GM12873 (cell line): ENCODE results near the gene HACE1.

ENCODE experiments used
- CTCF ChIP-seq: IDR thresholded peaks from 2 replicates; pipeline ENCODE4 v1.5.1; 2012; ENCODE audit warnings: low read depth, mild to moderate bottlenecking, moderate library complexity, low read length, control low read depth; ENCODE audit not compliant: insufficient read depth; ENCODE audit errors: missing control alignments

Gene HACE1

DNA sequence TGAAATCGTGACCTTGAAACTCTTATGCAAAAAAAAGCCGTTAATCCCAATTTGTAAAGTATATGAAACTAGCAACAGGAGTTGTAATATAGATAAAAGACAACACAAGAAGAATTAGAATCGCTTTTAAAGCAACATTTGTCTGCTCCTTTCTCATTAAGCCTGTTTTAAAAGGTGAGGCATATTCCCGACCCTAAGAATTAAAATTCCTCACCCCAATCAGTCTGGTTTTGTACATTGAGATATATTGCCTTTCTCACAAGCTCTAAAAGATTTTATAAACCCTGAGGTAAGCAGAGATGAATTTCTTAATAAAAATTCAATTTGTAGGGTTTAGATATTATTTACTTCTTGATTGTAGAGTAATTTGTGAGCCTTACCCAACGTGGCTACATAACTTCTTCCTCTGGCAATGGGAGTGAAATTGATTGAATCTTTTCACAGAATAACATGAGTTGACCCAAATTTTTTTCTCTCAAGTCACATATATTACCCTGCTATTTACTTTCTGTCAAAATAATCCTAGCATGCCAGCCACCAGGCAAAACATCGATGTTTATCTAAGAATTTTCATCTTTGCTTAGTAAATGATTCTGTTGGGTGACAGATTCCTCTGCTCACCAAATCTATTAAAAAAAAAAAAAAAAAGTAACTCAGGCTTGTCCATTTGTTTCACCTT lies 173.7 kb downstream of the HACE1 start:
- TF ChIP-seq CTCF: no peak

DNA sequence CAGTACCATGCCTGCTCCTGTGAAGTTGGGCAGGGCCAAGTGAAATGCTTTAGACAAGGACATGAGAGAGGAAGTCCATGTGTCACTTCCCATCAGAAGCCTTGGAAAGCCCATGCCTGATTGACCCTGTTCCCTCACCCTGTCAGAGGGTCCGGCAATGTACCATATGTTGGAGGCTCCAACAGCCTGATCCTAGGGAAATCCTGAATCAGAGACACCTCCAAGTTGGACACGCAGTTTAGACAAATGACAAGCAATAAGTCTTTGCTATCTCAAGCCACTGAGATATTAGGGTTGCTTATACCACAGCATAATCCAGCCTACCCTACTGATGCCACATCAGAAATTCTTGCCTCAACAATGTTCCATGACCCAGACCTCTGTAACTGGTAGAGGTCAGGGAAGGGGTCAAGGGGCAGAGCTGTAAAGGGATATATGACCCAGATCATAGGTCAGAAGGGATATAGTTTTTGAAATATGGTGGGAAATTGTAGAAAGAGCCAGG lies 174.8 kb downstream of the HACE1 start:
- TF ChIP-seq CTCF: no peak

DNA sequence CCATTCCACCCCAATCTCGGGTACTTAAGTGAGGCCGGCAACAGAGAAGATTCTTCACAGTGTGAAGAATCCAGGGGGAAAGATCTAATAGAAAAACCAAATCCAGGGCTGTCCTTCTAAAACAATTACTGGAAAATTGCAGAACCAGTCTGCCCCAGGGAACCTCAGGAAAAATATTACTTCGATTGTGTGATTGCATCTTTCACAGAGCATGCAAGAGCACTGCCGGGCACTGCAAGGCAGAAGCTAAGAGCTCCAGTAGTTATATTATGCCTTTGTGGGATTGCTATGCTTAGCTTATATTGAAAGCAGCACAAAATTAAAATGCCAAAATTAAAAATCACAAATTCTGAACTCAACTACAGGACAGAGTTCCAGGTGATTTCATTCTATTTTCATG lies 175.9 kb downstream of the HACE1 start:
- TF ChIP-seq CTCF: no peak

DNA sequence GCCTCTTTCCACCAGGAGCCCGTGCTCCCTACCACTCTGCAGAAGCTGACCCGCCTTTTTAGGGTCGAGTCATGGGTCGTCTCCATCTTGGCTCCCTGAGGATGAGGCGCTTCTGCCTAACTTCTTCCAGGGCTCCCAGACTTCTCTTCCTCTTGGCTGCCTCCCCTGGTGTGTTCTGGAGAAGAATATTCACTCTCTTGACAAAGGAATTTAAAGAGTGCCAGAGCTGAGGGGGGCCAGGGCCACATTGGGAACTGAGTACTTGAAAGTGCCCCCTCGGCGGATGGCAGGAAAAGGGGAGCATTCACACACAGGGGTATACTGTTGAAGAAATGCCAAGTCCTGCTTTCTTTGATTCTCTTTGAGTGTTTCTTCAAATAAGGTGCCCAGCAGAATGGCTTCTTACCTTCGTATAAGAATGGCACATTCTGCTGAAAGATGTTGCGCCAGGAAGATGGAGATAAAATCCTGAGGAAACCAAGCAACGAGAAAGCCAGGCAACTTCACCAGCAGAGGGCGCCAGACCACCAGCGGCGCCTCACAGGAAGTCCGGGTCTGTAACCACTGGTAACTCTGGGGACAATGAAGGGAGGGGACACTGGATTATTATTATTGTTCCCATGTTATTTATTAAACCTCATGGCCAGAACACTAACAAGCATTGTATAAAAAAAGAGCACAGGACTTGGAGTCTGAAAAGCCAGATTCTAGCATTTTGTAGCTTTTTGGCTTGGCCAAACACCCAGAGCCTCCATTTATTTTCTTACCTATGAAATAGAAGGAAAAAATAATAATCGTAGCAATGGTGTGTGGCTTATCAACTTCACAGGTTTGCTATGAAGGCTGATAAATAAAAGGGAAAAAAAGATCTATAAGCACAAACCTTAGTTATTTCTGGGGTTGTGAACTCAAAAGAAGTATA lies 176.7 kb downstream of the HACE1 start:
- peak; percentile 86 for TF ChIP-seq CTCF

GRCh38 chr6:104680539-104680938 lies 179.2 kb downstream of the HACE1 start:
- TF ChIP-seq CTCF: no peak

GRCh38 chr6:104679971-104680370 lies 179.7 kb downstream of the HACE1 start:
- no peak for TF ChIP-seq CTCF
